ENCODE results near the gene KCNMA1.

- TF ChIP-seq, protein P1, sequence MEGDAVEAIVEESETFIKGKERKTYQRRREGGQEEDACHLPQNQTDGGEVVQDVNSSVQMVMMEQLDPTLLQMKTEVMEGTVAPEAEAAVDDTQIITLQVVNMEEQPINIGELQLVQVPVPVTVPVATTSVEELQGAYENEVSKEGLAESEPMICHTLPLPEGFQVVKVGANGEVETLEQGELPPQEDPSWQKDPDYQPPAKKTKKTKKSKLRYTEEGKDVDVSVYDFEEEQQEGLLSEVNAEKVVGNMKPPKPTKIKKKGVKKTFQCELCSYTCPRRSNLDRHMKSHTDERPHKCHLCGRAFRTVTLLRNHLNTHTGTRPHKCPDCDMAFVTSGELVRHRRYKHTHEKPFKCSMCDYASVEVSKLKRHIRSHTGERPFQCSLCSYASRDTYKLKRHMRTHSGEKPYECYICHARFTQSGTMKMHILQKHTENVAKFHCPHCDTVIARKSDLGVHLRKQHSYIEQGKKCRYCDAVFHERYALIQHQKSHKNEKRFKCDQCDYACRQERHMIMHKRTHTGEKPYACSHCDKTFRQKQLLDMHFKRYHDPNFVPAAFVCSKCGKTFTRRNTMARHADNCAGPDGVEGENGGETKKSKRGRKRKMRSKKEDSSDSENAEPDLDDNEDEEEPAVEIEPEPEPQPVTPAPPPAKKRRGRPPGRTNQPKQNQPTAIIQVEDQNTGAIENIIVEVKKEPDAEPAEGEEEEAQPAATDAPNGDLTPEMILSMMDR (IDR thresholded peaks at IDR 0.05 in 4 of 5, conservative IDR thresholded peaks at IDR 0.05 in 1 of 5), result no peak
- TF ChIP-seq POLR2A (IDR thresholded peaks at IDR 0.05), result no peak
These were observed 288.4 kb downstream of the KCNMA1 start for GRCh38 chr10:77349226-77349625.
